Left forelimb (tissue), 1 donor: ENCODE results near the gene LETM1.
"Not testable (repeated sequence)": the region's sequence is repeated elsewhere in the genome, so short reads cannot be mapped to it uniquely, and the experiment has no call there.

Experiments
- DNase-seq: peaks from one replicate; pipeline ENCODE4 v3.0.0-alpha.2; 2018; ENCODE audit warnings: low spot score

Gene LETM1

GRCh38 chr4:1851575-1852410, 4.2 kb downstream of the LETM1 start:
- no peak for DNase-seq

- no peak for DNase-seq
Observed at GRCh38 chr4:1851160-1851559, 4.8 kb downstream of the LETM1 start.

GRCh38 chr4:1850276-1850675, 5.7 kb downstream of the LETM1 start:
- DNase-seq = no peak

GRCh38 chr4:1846580-1846979, 9.4 kb downstream of the LETM1 start:
- no peak for DNase-seq

- not testable (repeated sequence) for DNase-seq
Observed at GRCh38 chr4:1844618-1845017, 11.3 kb downstream of the LETM1 start.

GRCh38 chr4:1843852-1844251, 12.1 kb downstream of the LETM1 start:
- DNase-seq = no peak

- no peak for DNase-seq
Observed at GRCh38 chr4:1842993-1843448, 12.9 kb downstream of the LETM1 start.

GRCh38 chr4:1842339-1842895, 13.5 kb downstream of the LETM1 start:
- no peak for DNase-seq

- no peak for DNase-seq
Observed at GRCh38 chr4:1841887-1842210, 14.1 kb downstream of the LETM1 start.

- DNase-seq = no peak
Observed at GRCh38 chr4:1841201-1841886, 14.6 kb downstream of the LETM1 start.

GRCh38 chr4:1839282-1839681, 16.7 kb downstream of the LETM1 start:
- no peak for DNase-seq

- DNase-seq = no peak
Observed at GRCh38 chr4:1837069-1837468, 18.9 kb downstream of the LETM1 start.

- no peak for DNase-seq
Observed at GRCh38 chr4:1836650-1837049, 19.3 kb downstream of the LETM1 start.

- not testable (repeated sequence) for DNase-seq
Observed at GRCh38 chr4:1835836-1836235, 20.1 kb downstream of the LETM1 start.

- no peak for DNase-seq
Observed at GRCh38 chr4:1834047-1834775, 21.7 kb downstream of the LETM1 start.

- DNase-seq = no peak
Observed at GRCh38 chr4:1833307-1834046, 22.5 kb downstream of the LETM1 start.

GRCh38 chr4:1832690-1833089, 23.3 kb downstream of the LETM1 start:
- DNase-seq = no peak

- DNase-seq = no peak
Observed at GRCh38 chr4:1831331-1831730, 24.6 kb downstream of the LETM1 start.

GRCh38 chr4:1830642-1831228, 25.2 kb downstream of the LETM1 start:
- DNase-seq = no peak

- DNase-seq = no peak
Observed at GRCh38 chr4:1830234-1830633, 25.7 kb downstream of the LETM1 start.
